Upper lobe of left lung (tissue), 4 donors: ENCODE results near the gene ANKHD1.

Experiments used
- EP300 ChIP-seq, 4 donors: sonication (generic); formaldehyde crosslinking; IDR thresholded peaks; one replicate each; pipeline ENCODE4 v1.5.1; 2017; ENCODE audit warnings: antibody characterized with exemption in 4 of 4, control low read depth in 2 of 4
- POLR2AphosphoS5 ChIP-seq, 2 donors: sonication (generic); formaldehyde crosslinking; IDR thresholded peaks; one replicate each; pipeline ENCODE4 v1.5.1; 2017; ENCODE audit warnings: antibody characterized with exemption in 2 of 2
- TF ChIP-seq, protein P1 (sequence below), 6 experiments: fragments of 450-650 bp in 4 of 6; fragments of 200-600 bp in 2 of 6; sonication (generic) in 2 of 6; IDR thresholded peaks; one replicate each; pipeline ENCODE4 v1.5.1; 2016 to 2019; ENCODE audit warnings: antibody characterized with exemption in 6 of 6

DNA sequence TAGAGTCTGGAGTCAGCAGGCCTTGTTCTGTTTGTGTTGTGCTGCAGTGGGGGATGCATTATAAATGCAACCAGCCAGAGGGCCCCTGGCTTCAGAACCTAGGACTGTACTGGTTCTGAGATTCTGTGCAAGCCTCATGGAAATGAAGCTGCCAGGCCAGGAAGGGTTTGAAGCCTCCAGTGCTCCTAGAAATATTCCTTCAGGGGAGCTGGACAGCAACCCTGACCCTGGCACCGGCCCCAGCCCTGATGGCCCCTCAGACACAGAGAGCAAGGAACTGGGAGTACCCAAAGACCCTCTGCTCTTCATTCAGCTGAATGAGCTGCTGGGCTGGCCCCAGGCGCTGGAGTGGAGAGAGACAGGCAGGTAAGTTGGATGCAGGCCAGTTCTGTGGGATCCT is 41.5 kb upstream of the ANKHD1 start, which contains the start of gene SLC4A9:
- TF ChIP-seq, protein P1, sequence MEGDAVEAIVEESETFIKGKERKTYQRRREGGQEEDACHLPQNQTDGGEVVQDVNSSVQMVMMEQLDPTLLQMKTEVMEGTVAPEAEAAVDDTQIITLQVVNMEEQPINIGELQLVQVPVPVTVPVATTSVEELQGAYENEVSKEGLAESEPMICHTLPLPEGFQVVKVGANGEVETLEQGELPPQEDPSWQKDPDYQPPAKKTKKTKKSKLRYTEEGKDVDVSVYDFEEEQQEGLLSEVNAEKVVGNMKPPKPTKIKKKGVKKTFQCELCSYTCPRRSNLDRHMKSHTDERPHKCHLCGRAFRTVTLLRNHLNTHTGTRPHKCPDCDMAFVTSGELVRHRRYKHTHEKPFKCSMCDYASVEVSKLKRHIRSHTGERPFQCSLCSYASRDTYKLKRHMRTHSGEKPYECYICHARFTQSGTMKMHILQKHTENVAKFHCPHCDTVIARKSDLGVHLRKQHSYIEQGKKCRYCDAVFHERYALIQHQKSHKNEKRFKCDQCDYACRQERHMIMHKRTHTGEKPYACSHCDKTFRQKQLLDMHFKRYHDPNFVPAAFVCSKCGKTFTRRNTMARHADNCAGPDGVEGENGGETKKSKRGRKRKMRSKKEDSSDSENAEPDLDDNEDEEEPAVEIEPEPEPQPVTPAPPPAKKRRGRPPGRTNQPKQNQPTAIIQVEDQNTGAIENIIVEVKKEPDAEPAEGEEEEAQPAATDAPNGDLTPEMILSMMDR (IDR thresholded peaks at IDR 0.05): no peak
- no peak for TF ChIP-seq EP300 (IDR thresholded peaks at IDR 0.05)
- no peak for TF ChIP-seq POLR2AphosphoS5 (IDR thresholded peaks at IDR 0.05)
